Effector CD8-positive, alpha-beta T cell (primary cell): ENCODE measurements around the gene PKP4.

Experiments
- DNase-seq: peaks from one replicate; lab custom pipeline; 2025; lab: John Stamatoyannopoulos, UW

PKP4 gene

DNA sequence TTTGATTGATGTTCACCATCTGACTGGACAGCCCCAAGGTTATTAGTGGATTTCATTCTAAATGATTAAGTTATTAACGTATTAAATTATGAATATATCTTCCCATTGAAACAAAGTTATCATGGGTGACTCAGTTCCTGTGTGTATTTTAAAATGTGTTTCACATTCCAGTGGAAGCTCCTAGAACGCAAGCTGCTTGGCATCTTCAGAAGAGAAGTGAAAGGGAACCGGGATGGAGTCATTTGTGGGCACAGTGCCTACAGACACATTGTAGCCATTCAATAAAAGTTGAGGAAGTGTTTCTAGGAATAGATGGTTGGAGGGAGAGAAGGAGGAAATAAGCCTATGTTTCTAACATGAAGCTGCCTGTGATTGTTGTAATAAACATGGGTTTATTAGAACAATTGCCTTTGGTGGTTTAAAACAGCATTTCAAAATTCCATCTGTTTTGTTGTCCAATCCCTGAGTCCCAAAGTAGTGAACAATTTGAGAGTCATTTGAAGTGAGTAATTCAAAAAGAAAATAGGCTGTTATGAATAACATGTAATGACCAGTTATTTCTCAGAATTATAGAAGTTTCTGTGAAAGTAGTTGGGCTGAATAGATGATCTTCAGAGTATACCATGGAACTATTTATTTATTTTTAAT, 143.5 kb downstream of the PKP4 start:
- DNase-seq = no peak

DNA sequence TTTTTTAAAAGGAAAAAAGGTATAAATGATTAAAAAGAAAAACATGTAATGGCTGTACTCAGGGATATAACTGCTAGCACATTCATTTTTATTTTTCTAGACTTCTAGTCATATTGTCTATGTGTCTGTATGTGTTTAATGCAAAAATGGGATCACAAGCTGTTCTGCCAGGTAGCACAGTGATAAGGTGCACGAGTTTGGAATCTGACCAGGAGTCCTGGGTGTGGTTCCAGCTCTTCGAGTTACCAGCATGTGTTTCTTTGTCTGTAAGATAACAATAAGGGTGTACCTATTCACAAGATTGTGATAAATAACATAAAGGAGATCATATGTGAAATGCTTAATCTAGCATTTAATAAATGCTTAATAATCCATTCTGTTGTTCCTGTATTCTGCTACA, 145.3 kb downstream of the PKP4 start:
- no peak for DNase-seq

DNA sequence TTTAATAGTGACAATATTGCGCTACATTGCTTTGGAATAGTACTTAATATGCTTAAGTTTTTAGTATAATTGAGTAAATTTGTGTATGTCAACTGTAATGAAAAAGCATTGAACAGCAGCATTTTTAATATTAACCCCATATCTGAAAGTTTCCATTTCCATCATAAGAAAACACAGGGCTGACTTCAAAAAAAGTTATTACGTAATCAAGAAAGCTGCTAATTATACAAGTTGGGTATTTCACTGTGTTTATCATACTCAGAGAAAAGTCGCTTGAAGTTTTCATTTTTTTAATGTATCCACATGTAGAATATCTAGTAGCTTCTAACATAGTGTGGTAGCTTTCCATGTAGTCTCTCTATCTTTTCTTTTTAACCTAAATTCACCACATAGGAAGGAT, 146.5 kb downstream of the PKP4 start:
- DNase-seq = no peak

DNA sequence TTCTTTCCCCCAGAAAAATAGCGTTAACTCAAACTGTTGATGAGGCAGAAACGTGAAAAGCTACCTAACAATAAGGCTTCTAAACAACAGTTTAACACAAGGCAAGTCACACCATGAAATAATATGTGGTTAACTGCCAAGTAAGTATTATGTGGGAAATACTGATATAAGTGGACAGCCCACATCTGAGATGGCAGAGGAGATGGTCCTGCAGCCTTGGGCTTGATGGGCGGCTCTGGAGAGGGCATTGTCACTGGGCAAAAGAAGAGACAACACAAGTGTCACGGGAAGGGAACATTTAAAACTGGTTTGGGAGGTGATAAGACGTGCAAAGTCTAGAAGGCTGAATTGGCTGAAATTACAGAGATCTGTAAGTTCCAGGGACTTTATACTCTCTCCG, 147.2 kb downstream of the PKP4 start:
- no peak for DNase-seq

- DNase-seq = no peak
Observed at GRCh38 chr2:158610059-158610458, 153.3 kb downstream of the PKP4 start.

DNA sequence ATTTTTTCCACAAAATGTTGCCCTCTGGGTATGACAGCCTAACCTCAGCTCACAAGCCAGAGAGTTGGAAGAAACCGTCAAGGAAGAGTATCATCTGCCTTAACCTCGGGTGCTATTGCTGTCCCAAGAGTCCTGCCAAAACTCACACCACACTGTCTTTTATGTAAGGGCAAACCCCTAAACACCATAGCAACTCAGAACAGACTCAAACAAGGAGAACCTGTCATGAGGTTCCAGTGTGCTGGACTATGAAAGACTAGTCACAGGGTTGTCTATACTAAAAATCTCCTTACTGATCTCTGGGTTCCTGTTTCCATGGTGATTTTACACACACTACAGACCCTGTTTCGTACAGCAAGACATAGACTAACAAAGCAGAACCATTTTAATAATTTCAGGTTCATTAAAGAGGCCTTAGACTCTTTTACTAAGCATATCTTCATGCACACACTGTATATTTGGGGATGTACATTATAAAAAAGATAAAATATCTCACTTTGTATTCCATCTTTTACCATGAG, 159.8 kb downstream of the PKP4 start:
- DNase-seq = no peak

DNA sequence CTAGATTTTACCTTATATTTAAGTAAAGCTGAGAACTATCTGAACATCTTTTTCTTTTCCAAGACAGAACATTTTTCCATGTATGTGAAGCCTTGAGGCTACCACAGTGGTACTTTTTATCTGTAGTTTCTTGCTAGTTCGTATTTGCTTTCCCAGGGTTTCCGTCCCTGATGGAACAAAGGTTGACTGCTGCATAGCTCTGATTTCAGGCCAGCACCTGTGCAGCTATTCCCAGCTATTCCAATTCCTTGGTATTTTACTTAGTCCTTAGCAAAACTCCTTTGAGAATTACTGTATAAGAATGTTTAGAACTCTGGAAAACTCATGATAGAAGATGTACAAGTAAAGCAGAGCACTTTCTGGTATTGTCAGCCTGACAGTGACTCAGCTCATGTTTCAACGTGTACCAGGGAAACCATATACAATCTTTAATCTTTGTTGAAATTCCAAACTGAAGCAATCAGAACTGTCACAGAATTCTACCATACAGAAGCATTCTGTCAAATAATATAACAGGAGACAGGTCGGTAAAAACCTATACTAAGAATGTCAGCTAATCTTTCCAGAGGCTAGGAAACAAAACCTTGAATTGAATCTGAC, 162.2 kb downstream of the PKP4 start:
- no peak for DNase-seq

DNA sequence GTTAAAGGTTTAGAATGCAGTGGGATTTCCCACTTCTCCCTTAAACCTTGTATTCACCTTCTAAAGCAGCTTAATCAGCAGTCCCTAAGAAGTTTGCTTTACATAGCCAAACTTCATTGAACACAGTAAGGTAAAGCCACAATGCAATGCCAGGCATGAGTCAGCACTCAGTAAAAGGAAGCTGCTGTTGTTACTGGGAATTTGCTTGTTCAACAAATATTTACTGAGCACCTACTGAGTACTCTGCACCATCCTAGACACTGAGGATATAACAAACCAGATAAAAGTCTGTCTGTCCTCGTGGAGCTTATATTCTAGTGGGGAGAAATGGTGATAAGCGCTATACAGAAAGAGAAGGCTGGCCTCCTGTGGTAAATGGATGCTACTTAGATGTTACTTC, 162.7 kb downstream of the PKP4 start:
- DNase-seq = no peak

DNA sequence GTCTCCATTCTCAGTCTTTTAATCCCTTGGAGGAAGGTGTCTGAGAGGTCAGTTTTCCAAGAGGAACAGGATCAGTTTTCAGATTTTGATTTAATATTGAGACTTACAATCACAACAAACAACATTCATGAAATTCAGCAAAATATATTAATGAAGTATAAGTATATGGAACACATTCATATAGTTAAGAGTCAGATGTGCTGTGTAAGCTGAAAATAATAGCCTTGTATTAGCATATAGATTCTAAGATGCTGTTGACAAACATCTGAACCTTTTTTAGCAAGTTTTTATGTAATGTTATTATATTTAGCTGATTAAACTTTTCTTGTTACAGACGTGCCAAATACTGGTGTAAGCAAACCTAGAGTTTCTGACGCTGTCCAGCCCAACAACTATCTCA, 163.9 kb downstream of the PKP4 start:
- DNase-seq = no peak

DNA sequence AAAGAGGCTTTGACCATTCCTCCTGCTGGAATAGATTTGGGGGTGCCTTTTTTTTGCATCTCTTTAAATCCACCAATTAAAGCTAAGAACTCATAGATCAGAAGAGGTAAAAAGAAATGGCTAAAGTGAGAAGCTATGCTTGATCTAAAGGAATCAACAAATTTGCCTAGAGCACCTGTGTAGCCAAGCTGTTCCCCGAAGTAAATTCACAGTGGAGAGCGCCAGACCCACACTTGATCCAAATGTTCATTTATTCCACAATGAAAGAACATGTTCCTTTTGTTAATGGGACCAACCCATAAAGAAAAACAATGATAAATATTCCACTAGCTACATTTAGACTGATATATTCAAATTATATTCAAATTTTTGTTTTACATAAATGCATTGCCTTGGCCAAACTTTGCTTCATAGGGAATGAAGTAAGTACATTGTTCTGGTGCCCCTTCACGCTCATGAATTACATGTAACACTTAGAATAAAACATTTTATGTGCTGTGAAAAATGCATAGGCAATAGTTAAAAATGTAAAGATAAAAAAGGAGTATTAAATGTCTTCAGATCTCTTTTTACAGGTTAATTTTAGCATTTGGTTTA, 167.4 kb downstream of the PKP4 start:
- DNase-seq = no peak

GRCh38 chr2:158624961-158625360, 168.2 kb downstream of the PKP4 start:
- no peak for DNase-seq

- DNase-seq = no peak
Observed at GRCh38 chr2:158629116-158629515, 172.4 kb downstream of the PKP4 start.

- DNase-seq = no peak
Observed at GRCh38 chr2:158633261-158633660, 176.5 kb downstream of the PKP4 start.

GRCh38 chr2:158634627-158635026, 177.9 kb downstream of the PKP4 start:
- DNase-seq = no peak

- no peak for DNase-seq
Observed at GRCh38 chr2:158635961-158636601, 179.3 kb downstream of the PKP4 start.

- DNase-seq = no peak
Observed at GRCh38 chr2:158637357-158637756, 180.6 kb downstream of the PKP4 start.

- DNase-seq = no peak
Observed at GRCh38 chr2:158644139-158644538, 187.4 kb downstream of the PKP4 start.

GRCh38 chr2:158645299-158645698, 188.5 kb downstream of the PKP4 start:
- no peak for DNase-seq

- DNase-seq = no peak
Observed at GRCh38 chr2:158647436-158648231, 190.9 kb downstream of the PKP4 start.

DNA sequence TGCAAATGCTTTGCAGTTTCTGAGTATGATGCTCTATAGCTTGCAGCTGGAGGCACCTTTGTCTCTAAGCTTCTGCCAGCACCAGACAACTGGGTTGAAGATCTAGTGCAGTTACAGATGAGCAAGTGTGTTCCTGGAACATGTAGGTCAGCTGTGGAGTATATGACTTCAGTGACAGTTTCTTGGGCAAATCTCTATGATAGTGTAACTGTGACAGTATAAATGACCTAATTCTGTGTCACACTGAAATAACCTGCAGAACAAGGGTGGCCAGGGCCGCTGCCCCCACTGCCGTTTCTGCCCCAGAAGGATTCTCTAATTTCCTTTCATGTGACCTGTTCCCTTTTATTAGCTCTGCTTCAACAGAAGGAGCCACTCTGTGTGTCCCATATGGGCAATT, 193.1 kb downstream of the PKP4 start:
- DNase-seq = no peak

GRCh38 chr2:158650646-158651357, 194.1 kb downstream of the PKP4 start:
- DNase-seq = no peak
